GM23248 (cell line): Measurements from ENCODE around the gene TNF. TPM values are rescaled to one million over a fixed set of nuclear protein-coding genes. Genes with fewer than 3 reads are reported as not detected.

Experiments
- DNase-seq: peaks from one replicate; pipeline ENCODE4 v3.0.0-alpha.2; 2015
- H2AFZ ChIP-seq: fragments of 200-600 bp; sonication (generic); 2 replicates; pipeline ENCODE4 v1.6.1; 2016; ENCODE audit warnings: antibody characterized with exemption
- H3F3A ChIP-seq: fragments of 200-600 bp; sonication (generic); 2 replicates; pipeline ENCODE4 v1.6.1; 2016; ENCODE audit warnings: mild to moderate bottlenecking, antibody characterized with exemption, mixed run types; ENCODE audit not compliant: insufficient read depth
- H3K27ac ChIP-seq: fragments of 200-600 bp; sonication (generic); 2 replicates; pipeline ENCODE4 v1.5.1; 2016; ENCODE audit warnings: mild to moderate bottlenecking
- H3K27me3 ChIP-seq: fragments of 200-600 bp; sonication (generic); replicated peaks from 2 replicates; pipeline ENCODE4 v1.6.1; 2016; ENCODE audit warnings: mild to moderate bottlenecking; ENCODE audit not compliant: insufficient read depth
- H3K36me3 ChIP-seq: fragments of 200-600 bp; sonication (generic); 2 replicates; pipeline ENCODE4 v1.6.1; 2016; ENCODE audit warnings: low read depth, mild to moderate bottlenecking
- H3K4me1 ChIP-seq: fragments of 200-600 bp; sonication (generic); 2 replicates; pipeline ENCODE4 v1.6.1; 2016; ENCODE audit warnings: mild to moderate bottlenecking; ENCODE audit not compliant: insufficient read depth
- H3K4me2 ChIP-seq: fragments of 200-600 bp; sonication (generic); one replicate; pipeline ENCODE4 v1.6.1; 2016; ENCODE audit warnings: mild to moderate bottlenecking; ENCODE audit not compliant: unreplicated experiment
- H3K4me3 ChIP-seq: fragments of 200-600 bp; sonication (generic); 2 replicates; pipeline ENCODE4 v1.5.1; 2016; ENCODE audit warnings: mild to moderate bottlenecking
- H3K79me2 ChIP-seq: fragments of 200-600 bp; sonication (generic); 2 replicates; pipeline ENCODE4 v1.6.1; 2016; ENCODE audit warnings: mild to moderate bottlenecking; ENCODE audit not compliant: insufficient read depth
- H3K9ac ChIP-seq: fragments of 200-600 bp; sonication (generic); 2 replicates; pipeline ENCODE4 v1.6.1; 2016; ENCODE audit warnings: mild to moderate bottlenecking
- H3K9me2 ChIP-seq: fragments of 200-600 bp; sonication (generic); 2 replicates; pipeline ENCODE4 v1.6.1; 2016; ENCODE audit warnings: mixed run types, mild to moderate bottlenecking, moderate library complexity; ENCODE audit not compliant: insufficient read depth
- H3K9me3 ChIP-seq: fragments of 200-600 bp; sonication (generic); one replicate; pipeline ENCODE4 v1.6.1; 2017; ENCODE audit warnings: low read depth
- H4K20me1 ChIP-seq: fragments of 200-600 bp; sonication (generic); 2 replicates; pipeline ENCODE4 v1.6.0; 2016; ENCODE audit not compliant: insufficient read depth
- EZH2 ChIP-seq: fragments of 200-600 bp; sonication (generic); IDR thresholded peaks from 2 replicates; pipeline ENCODE4 v1.6.1; 2018; ENCODE audit warnings: antibody characterized with exemption, mild to moderate bottlenecking; ENCODE audit not compliant: insufficient read depth, poor library complexity, severe bottlenecking
- EZH2phosphoT487 ChIP-seq: fragments of 200-600 bp; sonication (generic); IDR thresholded peaks from 2 replicates; pipeline ENCODE4 v1.6.1; 2018; ENCODE audit warnings: antibody characterized with exemption, moderate library complexity, mild to moderate bottlenecking, low read depth; ENCODE audit not compliant: insufficient read depth
- WGBS, 2 experiments: methylation state at CpG; one replicate each; pipeline ENCODE4 v1.1.6; 2015 to 2017; ENCODE audit warnings: low lambda C conversion rate in 2 of 2, low coverage in 1 of 2; ENCODE audit errors: missing lambda C conversion rate in 2 of 2; 5-methylcytosine and 5-hydroxymethylcytosine counted together
- in situ Hi-C: fragments of 300-500 bp; cut with MboI; formaldehyde crosslinking; loops from 2 replicates; pipeline ENCODE4 v1.15.0; 2020
- polyA plus RNA-seq: library from polyadenylated mRNA; unstranded; fragments of >200 nt; fragmentation: Nextera tagmentation; extraction: Ambion mirVana; gene quantifications from 2 replicates; pipeline ENCODE4 v1.2.1, GENCODE V29; 2016
- total RNA-seq: library from RNA; depleted of rRNA; stranded (reverse); fragments of >200 nt; shearing (Covaris generic); gene quantifications from 2 replicates; pipeline ENCODE4 v1.2.3, GENCODE V29; 2014

TNF gene
- total and polyA plus RNA-seq, 2 experiments from 2014 or later = 0.11 TPM; not detected in 1

DNA sequence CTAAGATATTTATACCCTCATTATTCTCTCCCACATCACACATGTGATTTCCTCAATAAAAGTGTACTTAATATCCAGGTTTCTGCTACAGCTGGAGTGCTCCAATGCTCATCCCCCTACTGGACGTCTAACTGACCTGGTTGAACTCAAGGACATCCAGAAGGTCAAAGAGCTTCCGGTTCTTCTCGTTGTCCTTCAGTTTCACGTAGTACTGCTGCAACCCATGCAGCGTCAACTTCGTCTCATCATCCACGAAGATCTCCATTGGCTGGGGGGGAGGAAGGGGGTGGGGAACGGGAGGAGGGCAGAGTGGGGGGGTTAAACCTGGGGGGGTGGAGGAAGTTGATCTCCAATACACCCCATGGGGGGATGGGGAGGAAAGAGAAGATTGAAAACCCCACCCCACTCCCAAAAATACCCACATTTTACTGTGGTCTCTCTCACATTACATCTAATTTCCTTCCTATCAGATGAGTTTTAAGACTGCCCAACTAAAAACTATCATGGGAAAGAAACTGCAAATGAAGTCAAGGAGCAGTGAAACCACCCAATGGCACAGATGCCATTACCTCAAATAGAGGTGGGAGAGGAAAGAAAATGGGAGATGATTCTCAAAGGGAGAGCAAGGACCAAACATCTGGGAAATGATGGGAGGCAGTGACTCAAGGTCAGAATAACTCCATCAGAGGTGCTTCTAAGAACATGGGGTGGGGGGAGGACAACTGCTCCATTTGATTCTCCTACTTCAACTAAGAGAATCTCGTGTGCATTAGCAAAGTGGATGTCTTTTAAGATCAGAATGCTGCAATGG lies 42.5 kb upstream of the TNF start:
- Histone ChIP-seq H3K27ac (no peak overlapping the region), H3K4me3 (no peak overlapping the region), H3K36me3 (peaks cover 77% of the 10 kb centered on the region), H3K4me1 (no peaks in the 10 kb centered on the region), H3K79me2 (peaks cover 55% of the 10 kb centered on the region), H3K4me2 (no peak overlapping the region), H4K20me1 (peaks cover 6% of the 10 kb centered on the region; the same call in 1 of the 2 replicates), H2AFZ (no peak overlapping the region), H3K9ac (no peak overlapping the region), H3K9me3 (no peaks in the 10 kb centered on the region), H3K27me3 (no peaks in the 10 kb centered on the region), H3F3A (peaks cover 68% of the 10 kb centered on the region), H3K9me2 (no peaks in the 10 kb centered on the region)
- WGBS, 2 experiments = 57 to 67% methylated on average over 8 to 9 of the region's 9 CpGs
- DNase-seq = no peak
- TF ChIP-seq EZH2phosphoT487 (no peak), EZH2 (no peak)
- in situ Hi-C loops = no loop called here

DNA sequence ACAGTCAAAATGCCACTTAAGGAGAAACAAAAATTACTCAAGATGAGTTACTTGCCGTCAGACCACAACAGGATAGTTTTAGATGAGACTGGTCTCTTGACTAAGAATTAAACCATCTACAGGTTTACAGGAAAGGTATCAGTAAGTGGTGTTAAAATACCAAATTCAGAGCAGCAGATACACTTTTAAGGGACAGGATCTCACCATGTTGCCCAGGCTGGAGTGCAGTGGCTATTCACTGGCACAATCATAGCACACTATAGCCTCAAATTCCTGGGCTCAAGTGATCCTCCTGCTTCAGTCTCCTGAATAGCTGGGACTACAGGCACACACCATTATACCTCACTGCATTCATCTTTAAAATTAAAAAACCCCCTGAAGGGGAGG lies 41.9 kb upstream of the TNF start:
- H3K4me2 ChIP-seq = no peak overlapping the region
- H3K79me2 ChIP-seq = peaks cover 61% of the 10 kb centered on the region
- H4K20me1 ChIP-seq = peaks cover 9% of the 10 kb centered on the region; the same call in 1 of the 2 replicates
- no peak overlapping the region for H3K9ac ChIP-seq
- no peaks in the 10 kb centered on the region for H3K9me2 ChIP-seq
- WGBS, 2 experiments = 50 to 79% methylated on average over 1 of the region's 1 CpG
- no peaks in the 10 kb centered on the region for H3K27me3 ChIP-seq
- no peak overlapping the region for H3K4me3 ChIP-seq
- H3K36me3 ChIP-seq = peaks cover 82% of the 10 kb centered on the region
- TF ChIP-seq EZH2phosphoT487 = no peak
- no peak for TF ChIP-seq EZH2
- DNase-seq = no peak
- in situ Hi-C loops = no loop called here
- H3F3A ChIP-seq = peaks cover 68% of the 10 kb centered on the region
- H3K9me3 ChIP-seq = no peaks in the 10 kb centered on the region
- H3K4me1 ChIP-seq = peaks cover 2% of the 10 kb centered on the region; the same call in 1 of the 2 replicates
- peak overlapping the region; percentile 20; the same call in 1 of the 2 replicates for H3K27ac ChIP-seq
- H2AFZ ChIP-seq = no peak overlapping the region

DNA sequence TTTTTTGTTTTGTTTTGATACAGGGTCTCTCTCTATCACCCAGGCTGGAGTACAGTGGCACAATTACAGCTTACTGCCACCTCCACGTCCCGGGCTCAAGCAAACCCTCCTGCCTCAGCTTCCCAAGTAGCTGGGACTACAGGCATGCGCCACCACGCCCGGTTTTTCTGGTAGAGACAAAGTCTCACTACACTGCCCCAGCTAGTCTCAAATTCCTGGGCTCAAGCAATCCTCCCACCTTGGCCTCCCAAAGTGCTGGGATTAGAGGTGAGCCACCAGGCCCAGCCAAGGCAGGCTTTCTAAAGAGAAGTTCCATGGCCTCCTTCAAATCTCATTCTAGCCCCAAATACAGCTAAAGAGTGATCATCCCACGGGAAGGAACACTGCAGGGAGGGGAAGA lies 41.4 kb upstream of the TNF start:
- Histone ChIP-seq H3K4me1 (peaks cover 7% of the 10 kb centered on the region), H3K9me2 (no peaks in the 10 kb centered on the region), H3K4me3 (no peak overlapping the region), H3K27ac (peak overlapping the region; percentile 20; the same call in 1 of the 2 replicates), H4K20me1 (peaks cover 15% of the 10 kb centered on the region; the same call in 1 of the 2 replicates), H3K27me3 (no peaks in the 10 kb centered on the region), H3K79me2 (peaks cover 66% of the 10 kb centered on the region), H3K9ac (no peak overlapping the region), H3K36me3 (peaks cover 88% of the 10 kb centered on the region), H3K4me2 (no peak overlapping the region), H3F3A (peaks cover 71% of the 10 kb centered on the region), H3K9me3 (no peaks in the 10 kb centered on the region), H2AFZ (no peak overlapping the region)
- WGBS, 2 experiments = 83 to 85% methylated on average over 6 of the region's 6 CpGs
- no peak for DNase-seq
- TF ChIP-seq EZH2phosphoT487 (no peak), EZH2 (no peak)
- in situ Hi-C loops = no loop called here

DNA sequence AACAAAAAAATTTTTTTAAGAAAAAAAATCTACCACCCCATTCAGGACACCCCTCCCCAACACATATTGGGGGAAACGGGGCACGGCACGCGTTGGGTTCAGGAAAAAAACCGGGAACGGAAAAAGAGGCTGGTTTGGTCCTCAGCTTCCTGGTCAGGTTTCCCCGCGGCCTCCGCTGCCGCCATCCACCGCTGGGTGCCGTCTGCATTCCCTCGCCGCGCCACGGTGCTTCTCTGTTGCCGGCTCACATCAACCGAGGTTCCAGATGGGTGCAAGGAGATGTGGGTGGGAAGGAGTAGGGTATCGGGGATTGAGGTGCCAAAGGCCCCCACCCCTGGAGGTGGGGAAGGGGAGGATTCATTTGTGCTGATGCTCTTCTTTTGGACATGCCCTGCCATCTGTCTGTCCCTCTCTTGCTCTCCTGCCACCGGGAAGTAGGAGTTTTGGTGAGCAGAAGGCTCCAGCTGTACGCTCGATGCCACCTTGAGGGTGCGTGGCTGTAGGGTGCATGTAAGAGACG lies 40.8 kb upstream of the TNF start:
- peaks cover 12% of the 10 kb centered on the region for H3K4me1 ChIP-seq
- in situ Hi-C loops = no loop called here
- 87 to 88% methylated on average over 21 to 24 of the region's 24 CpGs for WGBS, 2 experiments

More for the DNA sequence above, 40.8 kb upstream of the TNF start:
- TF ChIP-seq EZH2 = no peak
- no peak for TF ChIP-seq EZH2phosphoT487
- H3K4me3 ChIP-seq = no peak overlapping the region
- peaks cover 74% of the 10 kb centered on the region for H3F3A ChIP-seq
- H4K20me1 ChIP-seq = peaks cover 19% of the 10 kb centered on the region
- no peak for DNase-seq
- H3K9ac ChIP-seq = no peak overlapping the region
- H3K79me2 ChIP-seq = peaks cover 72% of the 10 kb centered on the region
- no peaks in the 10 kb centered on the region for H3K9me3 ChIP-seq
- no peaks in the 10 kb centered on the region for H3K9me2 ChIP-seq
- H3K27ac ChIP-seq = no peak overlapping the region
- peaks cover 93% of the 10 kb centered on the region for H3K36me3 ChIP-seq
- no peak overlapping the region for H3K4me2 ChIP-seq
- no peak overlapping the region for H2AFZ ChIP-seq
- no peaks in the 10 kb centered on the region for H3K27me3 ChIP-seq
